ENCODE results near the gene GPR146. TPM values are rescaled to one million over a fixed set of nuclear protein-coding genes. Genes with fewer than 3 reads are reported as not detected.

GPR146 gene
- total and polyA plus RNA-seq, 2 of the 13 experiments (the other 11 are each of a cell fraction or from before 2014, with no cell fraction given) = 2.0 to 15.9 TPM

DNA sequence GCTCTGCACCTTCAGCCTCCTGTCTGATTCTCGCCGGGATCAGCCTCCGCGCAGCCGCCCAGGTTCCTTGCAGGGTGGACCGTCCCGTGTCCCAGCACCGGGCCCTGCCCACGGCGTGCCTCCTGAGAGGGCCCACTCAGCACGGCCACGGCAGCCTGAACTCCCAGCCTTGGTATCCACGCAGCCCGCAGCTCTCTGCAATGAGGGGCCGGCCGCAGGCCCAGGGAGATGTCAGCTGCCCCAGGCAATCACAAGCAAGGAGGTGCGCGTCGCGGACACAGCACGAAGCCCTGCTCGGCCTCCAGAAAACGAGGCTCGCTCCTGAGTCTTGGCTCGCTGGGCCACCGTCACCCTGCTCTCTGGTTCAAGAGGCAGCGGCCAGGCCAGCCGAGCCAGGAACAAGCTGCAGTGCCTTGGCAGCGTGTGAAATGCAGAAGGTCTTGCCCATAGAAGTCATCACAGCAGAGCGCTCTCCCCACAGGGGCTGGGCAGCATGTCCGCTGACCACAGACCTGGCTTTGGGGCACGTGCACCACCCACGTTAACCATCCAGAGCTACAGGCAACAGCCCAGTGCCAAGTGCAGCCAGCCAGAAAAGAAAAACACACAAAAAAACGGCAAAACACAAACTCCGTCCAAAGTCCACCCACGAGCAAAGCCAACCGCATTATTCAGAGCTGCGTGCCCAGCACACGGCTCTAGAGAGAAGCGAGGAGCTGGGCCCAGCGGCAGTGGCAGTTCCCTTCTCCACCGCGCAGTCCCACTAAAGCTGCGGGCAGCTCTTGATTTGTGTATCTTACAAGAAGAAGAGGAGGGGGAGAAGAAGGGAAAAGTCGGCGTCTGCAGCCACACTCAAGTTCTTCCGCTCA lies 57.5 kb downstream of the GPR146 start (continued):
- TF ChIP-seq, protein P1, sequence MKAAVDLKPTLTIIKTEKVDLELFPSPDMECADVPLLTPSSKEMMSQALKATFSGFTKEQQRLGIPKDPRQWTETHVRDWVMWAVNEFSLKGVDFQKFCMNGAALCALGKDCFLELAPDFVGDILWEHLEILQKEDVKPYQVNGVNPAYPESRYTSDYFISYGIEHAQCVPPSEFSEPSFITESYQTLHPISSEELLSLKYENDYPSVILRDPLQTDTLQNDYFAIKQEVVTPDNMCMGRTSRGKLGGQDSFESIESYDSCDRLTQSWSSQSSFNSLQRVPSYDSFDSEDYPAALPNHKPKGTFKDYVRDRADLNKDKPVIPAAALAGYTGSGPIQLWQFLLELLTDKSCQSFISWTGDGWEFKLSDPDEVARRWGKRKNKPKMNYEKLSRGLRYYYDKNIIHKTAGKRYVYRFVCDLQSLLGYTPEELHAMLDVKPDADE (CRISPR knock-in tag; IDR thresholded peaks at IDR 0.05) = no peak
- TF ChIP-seq ZIK1 (CRISPR knock-in tag; IDR thresholded peaks at IDR 0.05; ENCODE audit: borderline replicate concordance, low read depth) (0 out of 2 replicates have a peak, but pooled peaks have one; percentile 62), HOXD1 (CRISPR knock-in tag; IDR thresholded peaks at IDR 0.05) (no peak), ZNF720 (CRISPR knock-in tag; IDR thresholded peaks at IDR 0.05) (no peak), ZFX (CRISPR knock-in tag; IDR thresholded peaks at IDR 0.05; ENCODE audit: low read depth) (peak; percentile 22; the same call in 1 of the 2 replicates), ZNF317 (CRISPR knock-in tag; IDR thresholded peaks at IDR 0.05) (0 out of 2 replicates have a peak, but pooled peaks have one; percentile 47), JUNB (CRISPR knock-in tag; IDR thresholded peaks at IDR 0.05; ENCODE audit: borderline replicate concordance) (0 out of 2 replicates have a peak, but pooled peaks have one; percentile 51), ZNF552 (CRISPR knock-in tag; IDR thresholded peaks at IDR 0.05; ENCODE audit: borderline replicate concordance) (0 out of 2 replicates have a peak, but pooled peaks have one; percentile 42), IRF2 (CRISPR knock-in tag; IDR thresholded peaks at IDR 0.05) (0 out of 2 replicates have a peak, but pooled peaks have one; percentile 24), HOXA3 (CRISPR knock-in tag; IDR thresholded peaks at IDR 0.05) (peak; percentile 85), ZNF878 (CRISPR knock-in tag; IDR thresholded peaks at IDR 0.05) (0 out of 2 replicates have a peak, but pooled peaks have one; percentile 16), SATB2 (CRISPR knock-in tag; IDR thresholded peaks at IDR 0.05) (0 out of 2 replicates have a peak, but pooled peaks have one; percentile 34), SALL1 (CRISPR knock-in tag; IDR thresholded peaks at IDR 0.05) (peak; percentile 88), FOSL2 (CRISPR knock-in tag; IDR thresholded peaks at IDR 0.05) (peak; percentile 51), POLR2G (IDR thresholded peaks at IDR 0.05; ENCODE audit: low read depth, low read length) (0 out of 2 replicates have a peak, but pooled peaks have one; percentile 38), ZNF766 (CRISPR knock-in tag; IDR thresholded peaks at IDR 0.05; ENCODE audit: borderline replicate concordance) (peak; percentile 60; the same call in 1 of the 2 replicates), PCBP1 (IDR thresholded peaks at IDR 0.05; ENCODE audit: borderline replicate concordance, low read depth, low read length) (no peak), ZNF232 (CRISPR knock-in tag; IDR thresholded peaks at IDR 0.05; ENCODE audit: borderline replicate concordance) (0 out of 2 replicates have a peak, but pooled peaks have one; percentile 45)
- TF ChIP-seq, protein P2, sequence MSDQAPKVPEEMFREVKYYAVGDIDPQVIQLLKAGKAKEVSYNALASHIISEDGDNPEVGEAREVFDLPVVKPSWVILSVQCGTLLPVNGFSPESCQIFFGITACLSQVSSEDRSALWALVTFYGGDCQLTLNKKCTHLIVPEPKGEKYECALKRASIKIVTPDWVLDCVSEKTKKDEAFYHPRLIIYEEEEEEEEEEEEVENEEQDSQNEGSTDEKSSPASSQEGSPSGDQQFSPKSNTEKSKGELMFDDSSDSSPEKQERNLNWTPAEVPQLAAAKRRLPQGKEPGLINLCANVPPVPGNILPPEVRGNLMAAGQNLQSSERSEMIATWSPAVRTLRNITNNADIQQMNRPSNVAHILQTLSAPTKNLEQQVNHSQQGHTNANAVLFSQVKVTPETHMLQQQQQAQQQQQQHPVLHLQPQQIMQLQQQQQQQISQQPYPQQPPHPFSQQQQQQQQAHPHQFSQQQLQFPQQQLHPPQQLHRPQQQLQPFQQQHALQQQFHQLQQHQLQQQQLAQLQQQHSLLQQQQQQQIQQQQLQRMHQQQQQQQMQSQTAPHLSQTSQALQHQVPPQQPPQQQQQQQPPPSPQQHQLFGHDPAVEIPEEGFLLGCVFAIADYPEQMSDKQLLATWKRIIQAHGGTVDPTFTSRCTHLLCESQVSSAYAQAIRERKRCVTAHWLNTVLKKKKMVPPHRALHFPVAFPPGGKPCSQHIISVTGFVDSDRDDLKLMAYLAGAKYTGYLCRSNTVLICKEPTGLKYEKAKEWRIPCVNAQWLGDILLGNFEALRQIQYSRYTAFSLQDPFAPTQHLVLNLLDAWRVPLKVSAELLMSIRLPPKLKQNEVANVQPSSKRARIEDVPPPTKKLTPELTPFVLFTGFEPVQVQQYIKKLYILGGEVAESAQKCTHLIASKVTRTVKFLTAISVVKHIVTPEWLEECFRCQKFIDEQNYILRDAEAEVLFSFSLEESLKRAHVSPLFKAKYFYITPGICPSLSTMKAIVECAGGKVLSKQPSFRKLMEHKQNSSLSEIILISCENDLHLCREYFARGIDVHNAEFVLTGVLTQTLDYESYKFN (CRISPR knock-in tag; conservative IDR thresholded peaks at IDR 0.05) = peak; percentile 62
- TF ChIP-seq, protein P3, sequence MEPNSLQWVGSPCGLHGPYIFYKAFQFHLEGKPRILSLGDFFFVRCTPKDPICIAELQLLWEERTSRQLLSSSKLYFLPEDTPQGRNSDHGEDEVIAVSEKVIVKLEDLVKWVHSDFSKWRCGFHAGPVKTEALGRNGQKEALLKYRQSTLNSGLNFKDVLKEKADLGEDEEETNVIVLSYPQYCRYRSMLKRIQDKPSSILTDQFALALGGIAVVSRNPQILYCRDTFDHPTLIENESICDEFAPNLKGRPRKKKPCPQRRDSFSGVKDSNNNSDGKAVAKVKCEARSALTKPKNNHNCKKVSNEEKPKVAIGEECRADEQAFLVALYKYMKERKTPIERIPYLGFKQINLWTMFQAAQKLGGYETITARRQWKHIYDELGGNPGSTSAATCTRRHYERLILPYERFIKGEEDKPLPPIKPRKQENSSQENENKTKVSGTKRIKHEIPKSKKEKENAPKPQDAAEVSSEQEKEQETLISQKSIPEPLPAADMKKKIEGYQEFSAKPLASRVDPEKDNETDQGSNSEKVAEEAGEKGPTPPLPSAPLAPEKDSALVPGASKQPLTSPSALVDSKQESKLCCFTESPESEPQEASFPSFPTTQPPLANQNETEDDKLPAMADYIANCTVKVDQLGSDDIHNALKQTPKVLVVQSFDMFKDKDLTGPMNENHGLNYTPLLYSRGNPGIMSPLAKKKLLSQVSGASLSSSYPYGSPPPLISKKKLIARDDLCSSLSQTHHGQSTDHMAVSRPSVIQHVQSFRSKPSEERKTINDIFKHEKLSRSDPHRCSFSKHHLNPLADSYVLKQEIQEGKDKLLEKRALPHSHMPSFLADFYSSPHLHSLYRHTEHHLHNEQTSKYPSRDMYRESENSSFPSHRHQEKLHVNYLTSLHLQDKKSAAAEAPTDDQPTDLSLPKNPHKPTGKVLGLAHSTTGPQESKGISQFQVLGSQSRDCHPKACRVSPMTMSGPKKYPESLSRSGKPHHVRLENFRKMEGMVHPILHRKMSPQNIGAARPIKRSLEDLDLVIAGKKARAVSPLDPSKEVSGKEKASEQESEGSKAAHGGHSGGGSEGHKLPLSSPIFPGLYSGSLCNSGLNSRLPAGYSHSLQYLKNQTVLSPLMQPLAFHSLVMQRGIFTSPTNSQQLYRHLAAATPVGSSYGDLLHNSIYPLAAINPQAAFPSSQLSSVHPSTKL (CRISPR knock-in tag; IDR thresholded peaks at IDR 0.05) = peak; percentile 68; the same call in 1 of the 2 replicates

All from HepG2 (cell line).